Stomach smooth muscle (tissue), 2 donors: ENCODE results near the gene TMEM178B.

Source experiments
- H3K27ac ChIP-seq: one replicate; pipeline ENCODE4 v1.7.0; 2013; ENCODE audit warnings: mild to moderate bottlenecking, low read length, inconsistent platforms
- H3K27me3 ChIP-seq, 2 donors: one replicate each; pipeline ENCODE4 v1.7.0; 2013; ENCODE audit warnings: low read length in 2 of 2; ENCODE audit not compliant: insufficient read depth in 2 of 2, control insufficient read depth in 1 of 2
- H3K36me3 ChIP-seq, 2 donors: one replicate each; pipeline ENCODE4 v1.7.0; 2013; ENCODE audit warnings: low read length in 2 of 2; ENCODE audit not compliant: control insufficient read depth in 2 of 2, insufficient read depth in 2 of 2
- H3K4me1 ChIP-seq: one replicate; pipeline ENCODE4 v1.7.0; 2013; ENCODE audit warnings: low read length; ENCODE audit not compliant: control insufficient read depth, insufficient read depth
- H3K4me3 ChIP-seq, 2 donors: one replicate each; pipeline ENCODE4 v1.7.0; 2013; ENCODE audit warnings: low read length in 2 of 2
- H3K9ac ChIP-seq, 2 donors: one replicate each; pipeline ENCODE4 v1.7.0; 2013; ENCODE audit warnings: low read length in 2 of 2, mild to moderate bottlenecking in 1 of 2
- H3K9me3 ChIP-seq, 2 donors: one replicate each; pipeline ENCODE4 v1.7.0; 2013; ENCODE audit warnings: low read length in 2 of 2; ENCODE audit not compliant: control insufficient read depth in 2 of 2
- donor health status: healthy.
- donor health status: Pancreatic carcinoma.

Gene TMEM178B

GRCh38 chr7:141202535-141202934 is 128.7 kb downstream of the TMEM178B start:
- no peak overlapping the region for H3K27ac ChIP-seq
- H3K4me1 ChIP-seq, result peaks cover 3% of the 10 kb centered on the region

GRCh38 chr7:141203177-141203576 is 129.3 kb downstream of the TMEM178B start:
- Histone ChIP-seq H3K4me1 (peaks cover 3% of the 10 kb centered on the region), H3K36me3 (no peaks in the 10 kb centered on the region), H3K9ac (no peak overlapping the region)

More at GRCh38 chr7:141202535-141202934, 128.7 kb downstream of the TMEM178B start:
- Histone ChIP-seq H3K27me3 (no peaks in the 10 kb centered on the region), H3K4me3 (no peak overlapping the region), H3K9me3 (no peaks in the 10 kb centered on the region), H3K36me3 (no peaks in the 10 kb centered on the region), H3K9ac (no peak overlapping the region)

GRCh38 chr7:141203586-141203985 is 129.7 kb downstream of the TMEM178B start:
- Histone ChIP-seq H3K27ac (no peak overlapping the region), H3K4me1 (peaks cover under 1% of the 10 kb centered on the region), H3K9ac (no peak overlapping the region), H3K27me3 (no peaks in the 10 kb centered on the region), H3K4me3 (no peak overlapping the region), H3K9me3 (no peaks in the 10 kb centered on the region), H3K36me3 (no peaks in the 10 kb centered on the region)

More at GRCh38 chr7:141203177-141203576, 129.3 kb downstream of the TMEM178B start:
- no peak overlapping the region for H3K27ac ChIP-seq
- no peaks in the 10 kb centered on the region for H3K27me3 ChIP-seq
- no peaks in the 10 kb centered on the region for H3K9me3 ChIP-seq
- no peak overlapping the region for H3K4me3 ChIP-seq

DNA sequence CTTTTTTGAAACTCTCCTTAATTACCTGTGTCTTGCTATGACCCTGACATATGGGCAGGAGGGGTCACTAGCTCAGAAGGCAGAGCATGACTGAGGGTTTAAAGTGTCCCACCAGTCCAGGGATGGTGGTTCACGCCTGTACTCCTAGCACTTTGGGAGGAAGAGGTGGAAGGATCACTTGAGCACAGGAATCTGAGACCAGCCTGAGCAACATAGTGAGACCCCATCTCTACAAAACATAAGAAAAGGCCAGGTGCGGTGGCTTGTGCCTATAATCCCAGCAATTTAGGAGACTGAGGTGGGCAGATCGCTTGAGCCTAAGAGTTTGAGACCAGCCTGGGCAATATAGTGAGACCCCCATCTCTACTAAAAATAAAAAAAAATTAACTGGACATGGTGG is 133.8 kb downstream of the TMEM178B start:
- Histone ChIP-seq H3K9ac (no peak overlapping the region), H3K4me3 (no peak overlapping the region), H3K27me3 (no peaks in the 10 kb centered on the region), H3K9me3 (no peaks in the 10 kb centered on the region), H3K27ac (no peak overlapping the region), H3K4me1 (no peaks in the 10 kb centered on the region), H3K36me3 (no peaks in the 10 kb centered on the region)

DNA sequence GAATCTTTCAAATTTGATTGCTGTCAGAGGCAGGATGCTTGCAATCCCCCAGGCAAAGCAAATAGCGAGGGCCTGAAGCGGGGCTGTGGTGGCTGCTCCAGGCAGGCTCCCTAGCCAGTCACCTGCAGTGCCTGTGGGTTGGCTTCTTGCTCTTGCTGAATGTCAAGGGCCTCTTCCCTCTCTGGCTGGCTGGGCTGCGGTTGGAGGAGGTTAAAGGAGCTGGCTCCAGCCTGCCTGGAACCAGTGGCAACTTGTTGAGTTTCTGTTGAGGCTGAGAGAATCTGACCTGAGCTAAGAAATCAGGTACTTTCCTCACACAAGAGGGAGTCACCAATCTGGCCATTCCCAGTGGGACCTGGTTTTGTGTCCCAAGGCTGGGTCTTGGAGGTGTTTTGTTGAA is 134.7 kb downstream of the TMEM178B start:
- Histone ChIP-seq H3K4me3 (no peak overlapping the region), H3K9me3 (no peaks in the 10 kb centered on the region), H3K9ac (no peak overlapping the region), H3K27ac (no peak overlapping the region), H3K36me3 (no peaks in the 10 kb centered on the region), H3K4me1 (no peaks in the 10 kb centered on the region), H3K27me3 (no peaks in the 10 kb centered on the region)

DNA sequence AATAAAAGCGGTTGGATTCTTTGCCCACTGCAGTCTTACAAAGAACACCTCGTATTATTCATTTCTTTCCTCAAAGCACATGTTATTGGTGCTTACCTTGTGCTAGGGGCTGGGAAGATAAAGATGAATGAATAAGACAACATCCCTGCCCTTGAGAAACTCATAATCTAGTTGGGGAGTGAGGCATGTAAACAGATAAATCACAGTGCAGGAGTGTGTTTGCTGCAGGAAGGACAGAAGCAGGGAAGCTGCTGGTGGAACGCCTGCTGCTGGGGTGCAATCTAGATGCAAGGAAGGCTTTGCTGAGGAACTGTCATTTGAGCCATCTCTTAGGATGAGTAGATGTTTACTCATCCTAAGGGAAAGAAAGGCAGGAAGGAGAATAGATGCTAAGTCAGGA is 135.6 kb downstream of the TMEM178B start:
- no peaks in the 10 kb centered on the region for H3K27me3 ChIP-seq
- H3K36me3 ChIP-seq, result no peaks in the 10 kb centered on the region
- H3K4me1 ChIP-seq, result no peaks in the 10 kb centered on the region
- H3K27ac ChIP-seq, result no peak overlapping the region
- H3K4me3 ChIP-seq, result no peak overlapping the region
- no peak overlapping the region for H3K9ac ChIP-seq
- no peaks in the 10 kb centered on the region for H3K9me3 ChIP-seq

- Histone ChIP-seq H3K27me3 (no peaks in the 10 kb centered on the region), H3K4me3 (no peak overlapping the region), H3K4me1 (no peaks in the 10 kb centered on the region), H3K36me3 (no peaks in the 10 kb centered on the region), H3K9me3 (no peaks in the 10 kb centered on the region), H3K9ac (no peak overlapping the region), H3K27ac (no peak overlapping the region)
Measured at GRCh38 chr7:141210862-141211261, 137.0 kb downstream of the TMEM178B start.

DNA sequence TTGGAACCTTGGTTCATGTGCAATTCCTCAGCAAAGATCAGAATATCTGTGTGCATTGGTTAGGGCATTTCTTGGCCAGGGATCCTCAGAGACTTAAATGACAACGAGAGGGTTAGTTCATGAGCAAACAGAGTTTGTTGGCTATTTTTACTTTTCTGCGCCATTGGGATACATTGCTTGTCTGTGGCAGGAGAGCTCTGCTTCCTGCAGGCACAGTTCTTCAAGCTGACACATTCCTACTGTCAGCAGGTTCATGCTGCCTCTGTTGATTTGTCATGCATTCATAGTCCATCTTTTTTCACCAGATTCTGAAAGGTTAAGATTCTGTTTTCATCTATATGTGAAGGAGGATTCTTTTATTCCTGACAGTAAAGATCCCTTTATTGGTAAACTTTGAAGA is 139.4 kb downstream of the TMEM178B start:
- no peak overlapping the region for H3K9ac ChIP-seq
- no peaks in the 10 kb centered on the region for H3K4me1 ChIP-seq
- no peak overlapping the region for H3K4me3 ChIP-seq
- H3K36me3 ChIP-seq, result no peaks in the 10 kb centered on the region
- H3K9me3 ChIP-seq, result no peaks in the 10 kb centered on the region
- H3K27ac ChIP-seq, result no peak overlapping the region
- H3K27me3 ChIP-seq, result no peaks in the 10 kb centered on the region

- Histone ChIP-seq H3K9me3 (no peaks in the 10 kb centered on the region), H3K27ac (no peak overlapping the region), H3K4me1 (no peaks in the 10 kb centered on the region), H3K9ac (no peak overlapping the region), H3K27me3 (no peaks in the 10 kb centered on the region), H3K4me3 (no peak overlapping the region), H3K36me3 (no peaks in the 10 kb centered on the region)
Measured at GRCh38 chr7:141217938-141218337, 144.1 kb downstream of the TMEM178B start.

DNA sequence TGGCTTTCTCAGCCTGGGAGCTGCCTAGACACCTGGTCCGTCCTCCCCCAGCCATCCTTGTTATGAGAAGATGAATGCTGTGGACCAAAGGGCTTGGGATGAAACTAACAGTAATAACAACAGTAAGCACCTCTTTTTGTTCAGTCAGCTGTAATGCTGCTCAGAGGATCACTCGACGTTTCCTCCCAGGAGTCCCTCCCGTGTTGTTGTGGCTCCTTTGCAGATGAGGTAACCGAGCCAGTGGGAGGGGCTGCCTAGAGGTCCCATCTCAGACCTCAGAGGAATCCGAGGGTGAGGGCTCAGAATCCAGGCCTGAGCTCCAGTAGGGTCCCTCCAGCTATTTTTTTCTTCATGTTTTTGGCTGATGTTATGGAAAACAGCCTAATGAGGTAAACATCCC is 145.1 kb downstream of the TMEM178B start:
- Histone ChIP-seq H3K27me3 (no peaks in the 10 kb centered on the region), H3K4me3 (no peak overlapping the region), H3K9me3 (no peaks in the 10 kb centered on the region), H3K36me3 (no peaks in the 10 kb centered on the region), H3K27ac (no peak overlapping the region), H3K4me1 (no peaks in the 10 kb centered on the region), H3K9ac (no peak overlapping the region)

- H3K27ac ChIP-seq, result no peak overlapping the region
- no peaks in the 10 kb centered on the region for H3K36me3 ChIP-seq
- no peaks in the 10 kb centered on the region for H3K9me3 ChIP-seq
- no peak overlapping the region for H3K9ac ChIP-seq
- no peaks in the 10 kb centered on the region for H3K27me3 ChIP-seq
- H3K4me1 ChIP-seq, result no peaks in the 10 kb centered on the region
- no peak overlapping the region for H3K4me3 ChIP-seq
Measured at GRCh38 chr7:141220263-141220880, 146.5 kb downstream of the TMEM178B start.
